BLaER1 treated with 17β-estradiol and CSF1 and Interleukin-3, amounts not matched to agents 10 nM and 100 nM (cell line): Measurements from ENCODE around the gene MEIS2.

Experiments
- H3K27ac ChIP-seq, 11 experiments: shearing (Covaris generic); formaldehyde crosslinking; 2 replicates each; pipeline ENCODE4 v1.8.1; 2022
- H3K27me3 ChIP-seq, 11 experiments: shearing (Covaris generic); formaldehyde crosslinking; 2 replicates each; pipeline ENCODE4 v1.8.1; 2022
- H3K36me3 ChIP-seq, 11 experiments: shearing (Covaris generic); formaldehyde crosslinking; 2 replicates each; pipeline ENCODE4 v1.8.1; 2022
- H3K4me1 ChIP-seq, 10 experiments: shearing (Covaris generic); formaldehyde crosslinking; 2 replicates each; pipeline ENCODE4 v1.8.1; 2022
- H3K4me2 ChIP-seq, 11 experiments: shearing (Covaris generic); formaldehyde crosslinking; 2 replicates each; pipeline ENCODE4 v1.8.1; 2022
- H3K4me3 ChIP-seq, 10 experiments: shearing (Covaris generic); formaldehyde crosslinking; 2 replicates each; pipeline ENCODE4 v1.8.1; 2022
- H3K9ac ChIP-seq, 11 experiments: shearing (Covaris generic); formaldehyde crosslinking; 2 replicates each; pipeline ENCODE4 v1.8.1; 2022
- H3K9me3 ChIP-seq, 11 experiments: shearing (Covaris generic); formaldehyde crosslinking; replicated peaks in 1 of 11; 2 replicates each; pipeline ENCODE4 v1.8.1; 2022
- H4K20me1 ChIP-seq, 11 experiments: shearing (Covaris generic); formaldehyde crosslinking; 2 replicates each; pipeline ENCODE4 v1.8.1; 2022
- Cebpa-rat ChIP-seq, 11 experiments: shearing (Covaris generic); IDR thresholded peaks; 2 replicates each; pipeline ENCODE4 v1.8.1; 2022

Gene MEIS2

DNA sequence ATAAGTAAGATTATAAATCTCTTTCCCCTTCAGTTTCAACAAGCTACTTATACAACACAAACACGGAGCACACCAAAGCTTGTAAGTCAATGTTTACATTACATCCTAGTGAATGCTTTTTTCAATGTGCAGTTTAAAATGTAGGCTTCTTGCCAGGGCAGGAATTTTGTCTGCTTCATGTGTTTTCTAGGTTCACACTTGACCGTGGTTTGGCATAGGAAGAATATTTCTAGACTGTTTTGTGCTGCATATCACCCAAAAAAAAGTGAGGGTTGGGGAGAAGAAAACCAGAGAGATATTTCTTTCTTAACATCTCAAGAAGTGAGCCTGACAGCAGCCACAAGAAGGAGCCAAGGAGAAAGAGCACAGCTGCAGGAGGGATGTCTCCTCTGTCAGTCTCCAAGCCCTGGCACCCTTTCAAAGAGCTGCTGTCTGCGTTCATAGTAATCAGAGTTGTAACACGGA is 255.8 kb downstream of the MEIS2 start:
- H3K4me2 ChIP-seq = no peak overlapping the region
- no peak overlapping the region for H3K27ac ChIP-seq
- TF ChIP-seq Cebpa-rat (IDR thresholded peaks at IDR 0.05) = no peak
- no peak overlapping the region for H3K9ac ChIP-seq
- no peaks in the 10 kb centered on the region for H3K36me3 ChIP-seq
- no peaks in the 10 kb centered on the region for H3K27me3 ChIP-seq
- no peak overlapping the region for H3K4me3 ChIP-seq
- no peaks in the 10 kb centered on the region for H3K9me3 ChIP-seq
- no peaks in the 10 kb centered on the region for H3K4me1 ChIP-seq
- no peaks in the 10 kb centered on the region for H4K20me1 ChIP-seq

DNA sequence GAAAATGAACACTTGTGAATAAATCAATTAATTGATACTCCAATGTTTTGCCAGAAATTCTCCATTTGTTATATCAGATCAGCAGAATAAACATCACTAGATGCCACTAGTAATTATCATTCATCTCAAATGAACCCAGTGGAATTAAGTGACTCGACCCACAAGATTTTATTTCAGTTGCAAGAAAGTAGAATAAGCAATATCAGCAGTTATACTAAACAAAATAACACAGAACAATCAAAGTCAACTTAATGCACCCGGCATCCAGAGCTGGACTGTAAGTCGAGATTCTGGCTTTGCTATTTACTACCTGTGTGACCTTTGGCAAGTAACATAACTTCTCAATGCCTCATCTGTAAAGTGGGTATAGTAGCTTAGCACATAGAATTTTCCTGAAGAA is 256.5 kb downstream of the MEIS2 start:
- H3K4me1 ChIP-seq = no peaks in the 10 kb centered on the region
- H3K36me3 ChIP-seq = no peaks in the 10 kb centered on the region
- no peak overlapping the region for H3K4me3 ChIP-seq
- H3K9ac ChIP-seq = no peak overlapping the region
- H3K4me2 ChIP-seq = no peak overlapping the region
- no peaks in the 10 kb centered on the region for H3K9me3 ChIP-seq
- no peaks in the 10 kb centered on the region for H3K27me3 ChIP-seq
- no peaks in the 10 kb centered on the region for H4K20me1 ChIP-seq
- TF ChIP-seq Cebpa-rat (IDR thresholded peaks at IDR 0.05) = no peak
- H3K27ac ChIP-seq = no peak overlapping the region

DNA sequence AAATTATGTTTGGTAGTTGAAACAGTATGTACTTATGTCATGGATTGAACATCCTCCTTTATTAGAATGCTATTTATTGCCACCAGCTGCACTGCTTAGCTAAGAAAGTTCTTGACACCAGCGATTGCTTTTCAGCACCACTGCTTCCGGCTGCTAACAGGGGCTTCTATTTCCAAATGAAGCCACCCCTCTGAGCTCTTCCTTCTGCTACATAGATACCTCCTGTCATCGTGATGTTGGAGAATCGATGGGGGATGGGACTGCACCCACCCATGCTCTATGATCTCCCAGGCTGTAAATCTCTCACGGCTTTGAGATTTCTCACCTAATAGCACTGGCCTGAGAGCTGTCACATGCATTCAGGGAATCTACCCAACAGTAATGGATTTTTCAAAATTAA is 259.2 kb downstream of the MEIS2 start:
- Histone ChIP-seq H3K27ac (no peak overlapping the region), H3K9ac (no peak overlapping the region), H3K9me3 (no peaks in the 10 kb centered on the region), H3K4me2 (no peak overlapping the region), H3K36me3 (no peaks in the 10 kb centered on the region), H3K4me1 (no peaks in the 10 kb centered on the region), H4K20me1 (no peaks in the 10 kb centered on the region), H3K4me3 (no peak overlapping the region), H3K27me3 (no peaks in the 10 kb centered on the region)
- no peak for TF ChIP-seq Cebpa-rat (IDR thresholded peaks at IDR 0.05)
